ENCODE measurements around the gene APOL2. TPM values are rescaled to one million over a fixed set of nuclear protein-coding genes. Genes with fewer than 3 reads are reported as not detected.
"Not testable (repeated sequence)": the region's sequence is repeated elsewhere in the genome, so short reads cannot be mapped to it uniquely, and the experiment has no call there.

The APOL2 gene
- total and polyA plus RNA-seq, 8 donors, result 29.0 to 63.0 (median 35.0) TPM

DNA sequence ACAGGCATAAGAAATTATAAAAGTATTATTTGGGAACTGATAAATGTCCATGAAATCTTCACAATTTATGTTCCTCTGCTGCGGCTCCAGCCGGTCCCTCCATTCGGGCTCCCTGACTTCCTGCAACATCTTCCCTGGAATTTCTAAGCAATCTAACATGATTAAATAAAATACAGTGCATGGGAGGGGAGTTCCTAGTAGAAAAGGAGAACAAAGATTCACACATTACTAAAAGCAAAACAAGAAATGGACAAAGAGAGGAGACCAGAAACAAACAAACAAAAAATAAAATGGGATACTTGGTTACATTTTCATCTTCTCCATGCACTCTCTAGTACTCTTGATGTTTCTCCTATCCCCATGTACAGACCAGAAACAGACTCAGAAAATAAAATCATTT is 29.1 kb downstream of the APOL2 start:
- DNase-seq (no peak), ATAC-seq (no peak)
- no peak overlapping the region for H3K4me3 ChIP-seq
- intact Hi-C loops (cut with DNase I), result no loop called here
- H3K9me3 ChIP-seq, result no peaks in the 10 kb centered on the region
- no peaks in the 10 kb centered on the region for H3K36me3 ChIP-seq
- peaks cover 9 to 41% of the 10 kb centered on the region in 2 donors for H3K4me1 ChIP-seq
- no peaks in the 10 kb centered on the region for H3K27me3 ChIP-seq
- no peak overlapping the region for H3K27ac ChIP-seq
- TF ChIP-seq, protein P1, sequence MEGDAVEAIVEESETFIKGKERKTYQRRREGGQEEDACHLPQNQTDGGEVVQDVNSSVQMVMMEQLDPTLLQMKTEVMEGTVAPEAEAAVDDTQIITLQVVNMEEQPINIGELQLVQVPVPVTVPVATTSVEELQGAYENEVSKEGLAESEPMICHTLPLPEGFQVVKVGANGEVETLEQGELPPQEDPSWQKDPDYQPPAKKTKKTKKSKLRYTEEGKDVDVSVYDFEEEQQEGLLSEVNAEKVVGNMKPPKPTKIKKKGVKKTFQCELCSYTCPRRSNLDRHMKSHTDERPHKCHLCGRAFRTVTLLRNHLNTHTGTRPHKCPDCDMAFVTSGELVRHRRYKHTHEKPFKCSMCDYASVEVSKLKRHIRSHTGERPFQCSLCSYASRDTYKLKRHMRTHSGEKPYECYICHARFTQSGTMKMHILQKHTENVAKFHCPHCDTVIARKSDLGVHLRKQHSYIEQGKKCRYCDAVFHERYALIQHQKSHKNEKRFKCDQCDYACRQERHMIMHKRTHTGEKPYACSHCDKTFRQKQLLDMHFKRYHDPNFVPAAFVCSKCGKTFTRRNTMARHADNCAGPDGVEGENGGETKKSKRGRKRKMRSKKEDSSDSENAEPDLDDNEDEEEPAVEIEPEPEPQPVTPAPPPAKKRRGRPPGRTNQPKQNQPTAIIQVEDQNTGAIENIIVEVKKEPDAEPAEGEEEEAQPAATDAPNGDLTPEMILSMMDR (IDR thresholded peaks at IDR 0.05), result no peak

DNA sequence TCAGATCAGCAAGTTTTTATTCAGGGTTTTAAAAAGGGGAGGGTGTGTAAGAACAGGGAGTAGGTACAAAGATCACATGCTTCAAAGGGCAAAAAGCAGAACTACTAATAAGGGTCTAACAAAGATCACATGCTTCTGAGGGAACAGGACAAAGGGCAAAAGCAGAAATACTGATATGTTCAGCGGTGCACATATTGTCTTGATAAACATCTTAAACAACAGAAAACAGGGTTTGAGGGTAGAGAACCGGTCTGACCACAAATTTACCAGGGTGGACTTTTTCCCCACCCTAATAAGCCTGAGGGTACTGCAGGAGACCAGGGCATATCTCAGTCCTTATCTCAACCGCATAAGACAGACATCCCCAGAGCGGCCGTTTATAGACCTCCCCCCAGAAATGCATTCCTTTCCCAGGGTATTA is 29.8 kb downstream of the APOL2 start:
- H3K4me3 ChIP-seq; intact Hi-C loops (cut with DNase I): not testable (repeated sequence)
- H3K4me1 ChIP-seq, result peaks cover 9 to 41% of the 10 kb centered on the region in 2 donors

DNA sequence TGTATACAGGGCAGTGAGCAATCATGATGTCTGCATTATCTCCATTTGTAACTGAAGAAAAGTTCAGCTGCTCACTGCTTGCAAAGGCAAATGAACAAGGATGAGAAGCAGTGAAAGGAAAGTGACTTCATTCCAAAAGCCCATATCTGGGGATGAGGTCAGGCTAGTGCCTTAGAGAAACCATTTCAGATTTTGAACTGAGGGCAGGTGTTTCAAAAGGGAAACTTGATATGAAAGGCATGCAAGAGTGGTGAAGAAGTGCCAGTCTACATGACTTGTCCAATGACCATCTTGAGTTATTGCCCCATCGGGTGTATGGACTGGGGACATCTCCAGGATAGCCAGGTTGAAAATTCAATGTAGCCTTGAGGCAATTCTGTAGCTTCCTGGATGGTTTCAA is 30.4 kb downstream of the APOL2 start:
- no peaks in the 10 kb centered on the region for H3K36me3 ChIP-seq
- H3K27ac ChIP-seq, result no peak overlapping the region
- intact Hi-C loops (cut with DNase I), result no loop called here
- DNase-seq (no peak), ATAC-seq (no peak)
- no peaks in the 10 kb centered on the region for H3K27me3 ChIP-seq
- H3K4me3 ChIP-seq, result no peak overlapping the region
- H3K9me3 ChIP-seq, result no peaks in the 10 kb centered on the region
- TF ChIP-seq, protein P1 (IDR thresholded peaks at IDR 0.05), result no peak
- H3K4me1 ChIP-seq, result peaks cover 9 to 36% of the 10 kb centered on the region in 2 donors

More for the DNA sequence above, 29.8 kb downstream of the APOL2 start:
- not testable (repeated sequence) for H3K27ac ChIP-seq, H3K27me3 ChIP-seq, H3K9me3 ChIP-seq, ATAC-seq, DNase-seq, H3K36me3 ChIP-seq

DNA sequence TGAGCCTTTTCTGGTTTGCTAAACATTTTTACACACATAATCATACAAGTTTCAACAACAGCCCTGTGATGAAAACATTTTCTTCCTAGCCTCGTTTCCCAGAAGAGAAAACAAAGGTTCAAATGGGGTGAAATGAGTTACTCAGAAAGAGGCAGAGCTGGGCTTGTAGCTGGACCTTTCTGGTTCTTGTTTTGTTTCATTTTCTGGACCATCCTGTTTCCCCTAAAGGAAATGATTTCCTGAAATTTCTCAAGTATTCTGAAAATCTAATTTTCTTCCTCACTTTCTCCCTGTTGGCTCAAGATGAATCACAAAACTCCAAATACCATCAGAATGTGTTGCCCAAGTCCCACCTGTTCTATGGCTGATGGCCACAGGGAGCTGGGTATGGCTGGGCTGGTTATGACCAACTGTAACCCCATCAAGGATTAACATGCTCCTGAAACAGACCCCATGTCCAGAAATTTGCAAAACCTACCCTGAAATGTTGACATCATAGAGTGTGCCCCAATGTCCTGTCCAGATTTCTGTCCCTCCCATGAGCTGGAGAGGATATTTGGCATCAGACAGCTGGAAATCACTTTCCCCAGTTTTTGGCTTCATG is 31.1 kb downstream of the APOL2 start:
- peaks cover 9 to 29% of the 10 kb centered on the region in 2 donors for H3K4me1 ChIP-seq
- H3K4me3 ChIP-seq, result no peak overlapping the region
- no peaks in the 10 kb centered on the region for H3K27me3 ChIP-seq
- intact Hi-C loops (cut with DNase I), result no loop called here
- H3K27ac ChIP-seq, result no peak overlapping the region
- no peak for DNase-seq
- no peak for ATAC-seq
- H3K36me3 ChIP-seq, result no peaks in the 10 kb centered on the region
- no peaks in the 10 kb centered on the region for H3K9me3 ChIP-seq
- TF ChIP-seq, protein P1 (IDR thresholded peaks at IDR 0.05), result no peak

DNA sequence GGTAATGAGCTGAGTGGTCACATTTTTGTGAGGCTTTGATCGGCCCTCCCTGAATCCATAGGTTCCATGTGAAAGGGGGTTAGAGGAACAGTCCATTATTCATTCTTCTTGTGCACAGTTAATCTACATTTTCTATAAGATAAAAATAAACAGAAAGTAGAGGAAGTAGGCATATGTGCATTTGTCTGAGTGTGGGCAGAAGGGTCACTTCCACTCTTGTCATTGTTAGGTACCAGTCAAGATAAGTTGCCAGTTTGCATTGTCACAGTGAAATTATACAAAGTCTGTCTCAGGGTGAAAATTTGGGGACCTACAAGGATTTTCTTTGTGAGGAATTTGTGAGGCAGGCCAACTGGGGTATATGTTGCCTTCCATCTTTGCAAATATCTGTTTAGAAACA is 33.1 kb downstream of the APOL2 start:
- ATAC-seq (no peak), DNase-seq (no peak)
- TF ChIP-seq, protein P1 (IDR thresholded peaks at IDR 0.05), result no peak
- peaks cover 13 to 20% of the 10 kb centered on the region in 2 donors for H3K4me1 ChIP-seq
- no peak overlapping the region for H3K27ac ChIP-seq
- no peaks in the 10 kb centered on the region for H3K27me3 ChIP-seq
- H3K4me3 ChIP-seq, result no peak overlapping the region
- intact Hi-C loops (cut with DNase I), result no loop called here
- no peaks in the 10 kb centered on the region for H3K36me3 ChIP-seq
- no peaks in the 10 kb centered on the region for H3K9me3 ChIP-seq

DNA sequence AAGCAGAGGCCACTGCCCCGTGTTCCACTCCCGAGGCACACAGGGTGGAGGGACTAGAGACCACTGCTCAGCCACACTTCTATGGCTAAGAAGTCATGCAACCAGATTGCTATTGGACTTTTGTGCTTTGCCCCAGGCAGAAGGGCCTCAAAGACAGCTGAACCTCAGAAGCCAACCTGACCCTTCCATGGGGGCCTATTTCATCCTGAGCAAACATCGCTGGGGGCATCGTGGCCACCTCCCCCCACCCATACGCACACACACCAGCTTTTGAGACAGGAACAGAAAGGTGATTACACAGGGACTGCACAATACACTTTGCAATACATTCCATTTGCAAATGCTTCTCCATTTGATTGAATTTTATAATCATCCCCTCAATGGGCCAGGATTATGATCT is 33.8 kb downstream of the APOL2 start:
- H3K27ac ChIP-seq; H3K4me3 ChIP-seq; intact Hi-C loops (cut with DNase I); DNase-seq; H3K9me3 ChIP-seq; H3K36me3 ChIP-seq; H3K27me3 ChIP-seq; ATAC-seq: not testable (repeated sequence)
- peaks cover 7 to 14% of the 10 kb centered on the region in 2 donors for H3K4me1 ChIP-seq

Measured in left lung (tissue), 10 donors.